Measurements from ENCODE around the gene SOX9.
A peak's percentile ranks its signal among the peaks of the same experiment; 100 is the strongest.

SOX9 gene

GRCh38 chr17:72120642-72121163, at the start of gene SOX9:
TSS of gene SOX9 (plus strand) at chr17:72121020. CDS start at chr17:72121392, 372 bp downstream.
- H3K9me3 Mint-ChIP-seq = peaks cover 11% of the 10 kb centered on the region
- ATAC-seq = no peak
- no peak within 1 kb of the TSS for H3K27ac Mint-ChIP-seq
- peaks cover 17% of the 10 kb centered on the region for H3K4me1 Mint-ChIP-seq
- H3K4me3 Mint-ChIP-seq = peak within 1 kb of the TSS; percentile 68
- peaks cover 8% of the 10 kb centered on the region for H3K36me3 Mint-ChIP-seq
- peaks cover 90% of the 10 kb centered on the region for H3K27me3 Mint-ChIP-seq

- no peaks in the 10 kb centered on the region for H3K36me3 Mint-ChIP-seq
- ATAC-seq = no peak
- no peak overlapping the region for H3K27ac Mint-ChIP-seq
- H3K4me1 Mint-ChIP-seq = no peaks in the 10 kb centered on the region
- no peak overlapping the region for H3K4me3 Mint-ChIP-seq
- peaks cover 4% of the 10 kb centered on the region for H3K9me3 Mint-ChIP-seq
- no peaks in the 10 kb centered on the region for H3K27me3 Mint-ChIP-seq
These were observed 49.5 kb upstream of the SOX9 start for GRCh38 chr17:72071330-72071729.

- H3K4me3 Mint-ChIP-seq = no peak overlapping the region
- ATAC-seq = no peak
- no peaks in the 10 kb centered on the region for H3K36me3 Mint-ChIP-seq
- no peaks in the 10 kb centered on the region for H3K27me3 Mint-ChIP-seq
- H3K4me1 Mint-ChIP-seq = no peaks in the 10 kb centered on the region
- no peak overlapping the region for H3K27ac Mint-ChIP-seq
- peaks cover 4% of the 10 kb centered on the region for H3K9me3 Mint-ChIP-seq
These were observed 44.7 kb upstream of the SOX9 start for GRCh38 chr17:72075995-72076677.

- Mint-ChIP-seq H3K27me3 (no peaks in the 10 kb centered on the region), H3K27ac (no peak overlapping the region), H3K36me3 (no peaks in the 10 kb centered on the region), H3K4me1 (no peaks in the 10 kb centered on the region), H3K4me3 (no peak overlapping the region), H3K9me3 (peaks cover 4% of the 10 kb centered on the region)
- ATAC-seq = no peak
These were observed 44.2 kb upstream of the SOX9 start for GRCh38 chr17:72076678-72077030.

- ATAC-seq = no peak
- H3K4me1 Mint-ChIP-seq = no peaks in the 10 kb centered on the region
- H3K4me3 Mint-ChIP-seq = no peak overlapping the region
- no peak overlapping the region for H3K27ac Mint-ChIP-seq
- H3K27me3 Mint-ChIP-seq = no peaks in the 10 kb centered on the region
- no peaks in the 10 kb centered on the region for H3K36me3 Mint-ChIP-seq
- H3K9me3 Mint-ChIP-seq = peaks cover 7% of the 10 kb centered on the region
These were observed 43.4 kb upstream of the SOX9 start for GRCh38 chr17:72077326-72077960.

GRCh38 chr17:72079700-72080099, 41.1 kb upstream of the SOX9 start:
- no peak overlapping the region for H3K4me3 Mint-ChIP-seq
- no peaks in the 10 kb centered on the region for H3K4me1 Mint-ChIP-seq
- no peak for ATAC-seq
- no peak overlapping the region for H3K27ac Mint-ChIP-seq
- no peaks in the 10 kb centered on the region for H3K36me3 Mint-ChIP-seq
- peaks cover 7% of the 10 kb centered on the region for H3K9me3 Mint-ChIP-seq
- no peaks in the 10 kb centered on the region for H3K27me3 Mint-ChIP-seq

- H3K36me3 Mint-ChIP-seq = no peaks in the 10 kb centered on the region
- ATAC-seq = no peak
- H3K27ac Mint-ChIP-seq = no peak overlapping the region
- H3K27me3 Mint-ChIP-seq = no peaks in the 10 kb centered on the region
- no peaks in the 10 kb centered on the region for H3K4me1 Mint-ChIP-seq
- peaks cover 2% of the 10 kb centered on the region for H3K9me3 Mint-ChIP-seq
- no peak overlapping the region for H3K4me3 Mint-ChIP-seq
These were observed 32.9 kb upstream of the SOX9 start for GRCh38 chr17:72087876-72088275.

GRCh38 chr17:72089453-72089987, 31.3 kb upstream of the SOX9 start:
- Mint-ChIP-seq H3K9me3 (peaks cover 6% of the 10 kb centered on the region), H3K36me3 (no peaks in the 10 kb centered on the region), H3K4me1 (no peaks in the 10 kb centered on the region), H3K27me3 (no peaks in the 10 kb centered on the region), H3K4me3 (no peak overlapping the region), H3K27ac (no peak overlapping the region)
- ATAC-seq = no peak

- no peaks in the 10 kb centered on the region for H3K36me3 Mint-ChIP-seq
- H3K27me3 Mint-ChIP-seq = no peaks in the 10 kb centered on the region
- no peak overlapping the region for H3K27ac Mint-ChIP-seq
- H3K4me3 Mint-ChIP-seq = no peak overlapping the region
- no peaks in the 10 kb centered on the region for H3K4me1 Mint-ChIP-seq
- H3K9me3 Mint-ChIP-seq = peaks cover 6% of the 10 kb centered on the region
- no peak for ATAC-seq
These were observed 30.7 kb upstream of the SOX9 start for GRCh38 chr17:72090108-72090507.

GRCh38 chr17:72092710-72093322, 28.0 kb upstream of the SOX9 start:
- ATAC-seq = no peak
- no peaks in the 10 kb centered on the region for H3K27me3 Mint-ChIP-seq
- H3K27ac Mint-ChIP-seq = no peak overlapping the region
- no peaks in the 10 kb centered on the region for H3K4me1 Mint-ChIP-seq
- no peaks in the 10 kb centered on the region for H3K36me3 Mint-ChIP-seq
- H3K9me3 Mint-ChIP-seq = peaks cover 7% of the 10 kb centered on the region
- H3K4me3 Mint-ChIP-seq = no peak overlapping the region

- no peaks in the 10 kb centered on the region for H3K4me1 Mint-ChIP-seq
- H3K27ac Mint-ChIP-seq = no peak overlapping the region
- no peak overlapping the region for H3K4me3 Mint-ChIP-seq
- no peak for ATAC-seq
- no peaks in the 10 kb centered on the region for H3K27me3 Mint-ChIP-seq
- no peaks in the 10 kb centered on the region for H3K36me3 Mint-ChIP-seq
- H3K9me3 Mint-ChIP-seq = peaks cover 11% of the 10 kb centered on the region
These were observed 27.1 kb upstream of the SOX9 start for GRCh38 chr17:72093707-72094106.

- Mint-ChIP-seq H3K9me3 (peaks cover 11% of the 10 kb centered on the region), H3K27me3 (no peaks in the 10 kb centered on the region), H3K4me1 (no peaks in the 10 kb centered on the region), H3K4me3 (no peak overlapping the region), H3K27ac (no peak overlapping the region), H3K36me3 (no peaks in the 10 kb centered on the region)
- ATAC-seq = no peak
These were observed 25.5 kb upstream of the SOX9 start for GRCh38 chr17:72095316-72095715.

GRCh38 chr17:72097144-72097543, 23.7 kb upstream of the SOX9 start:
- no peaks in the 10 kb centered on the region for H3K36me3 Mint-ChIP-seq
- H3K27ac Mint-ChIP-seq = no peak overlapping the region
- no peak overlapping the region for H3K4me3 Mint-ChIP-seq
- H3K4me1 Mint-ChIP-seq = no peaks in the 10 kb centered on the region
- no peak for ATAC-seq
- H3K9me3 Mint-ChIP-seq = peaks cover 11% of the 10 kb centered on the region
- H3K27me3 Mint-ChIP-seq = no peaks in the 10 kb centered on the region

GRCh38 chr17:72099919-72100318, 20.9 kb upstream of the SOX9 start:
- H3K36me3 Mint-ChIP-seq = no peaks in the 10 kb centered on the region
- ATAC-seq = no peak
- no peaks in the 10 kb centered on the region for H3K27me3 Mint-ChIP-seq
- no peak overlapping the region for H3K27ac Mint-ChIP-seq
- no peaks in the 10 kb centered on the region for H3K4me1 Mint-ChIP-seq
- peaks cover 6% of the 10 kb centered on the region for H3K9me3 Mint-ChIP-seq
- H3K4me3 Mint-ChIP-seq = no peak overlapping the region

GRCh38 chr17:72100470-72100869, 20.4 kb upstream of the SOX9 start:
- H3K9me3 Mint-ChIP-seq = peaks cover 6% of the 10 kb centered on the region
- ATAC-seq = no peak
- no peaks in the 10 kb centered on the region for H3K4me1 Mint-ChIP-seq
- no peaks in the 10 kb centered on the region for H3K27me3 Mint-ChIP-seq
- H3K36me3 Mint-ChIP-seq = no peaks in the 10 kb centered on the region
- H3K27ac Mint-ChIP-seq = no peak overlapping the region
- H3K4me3 Mint-ChIP-seq = no peak overlapping the region

- no peak for ATAC-seq
- H3K4me1 Mint-ChIP-seq = no peaks in the 10 kb centered on the region
- no peak overlapping the region for H3K4me3 Mint-ChIP-seq
- H3K27ac Mint-ChIP-seq = no peak overlapping the region
- H3K36me3 Mint-ChIP-seq = no peaks in the 10 kb centered on the region
- H3K9me3 Mint-ChIP-seq = peaks cover 6% of the 10 kb centered on the region
- no peaks in the 10 kb centered on the region for H3K27me3 Mint-ChIP-seq
These were observed 19.3 kb upstream of the SOX9 start for GRCh38 chr17:72101526-72101925.
